Endothelial cell of umbilical vein (primary cell): ENCODE data around the gene CCT4. TPM values are rescaled to one million over a fixed set of nuclear protein-coding genes. Genes with fewer than 3 reads are reported as not detected.

Experiments used
- BruUV-seq: library from RNA; stranded (reverse); fragments of 400-500 nt; replicated peaks from 2 replicates; lab custom pipeline; 2021; lab: Mats Ljungman, UMichigan
- CTCF ChIA-PET: fragments of 300-600, 350-600 bp; sonication (Branson Sonifier 250); formaldehyde crosslinking; loops from one replicate; lab custom pipeline; 2021; ENCODE audit warnings: antibody characterized with exemption, inconsistent platforms; lab: Charles Lee
- POLR2A ChIA-PET: fragments of 300-600, 350-600 bp; sonication (Branson Sonifier 250); formaldehyde crosslinking; loops from one replicate; lab custom pipeline; 2021; ENCODE audit warnings: antibody characterized with exemption, inconsistent platforms; lab: Charles Lee
- DNase-seq: peaks from one replicate; pipeline ENCODE4 v3.0.0-alpha.2; 2011; ENCODE audit warnings: low read depth, low spot score
- FAIRE-seq: peaks from 2 replicates; lab custom pipeline; 2011; peaks lifted over from hg19 to GRCh38; lab: Jason Lieb, UNC
- H2AFZ ChIP-seq: 2 replicates; pipeline ENCODE4 v1.6.0; 2012; ENCODE audit warnings: low read depth, low read length, control low read depth, inconsistent platforms
- H3K27ac ChIP-seq: 2 replicates; pipeline ENCODE4 v1.5.1; 2011; ENCODE audit warnings: low read depth, mild to moderate bottlenecking, control low read depth, low read length, moderate library complexity; ENCODE audit not compliant: insufficient read depth
- H3K27me3 ChIP-seq, 2 experiments: 2 replicates each; pipeline versions ENCODE4 v1.6.0 to v1.6.1; 2011; ENCODE audit warnings: low read length in 2 of 2, mixed read lengths in 1 of 2; ENCODE audit not compliant: control insufficient read depth in 2 of 2, insufficient read depth in 2 of 2
- H3K36me3 ChIP-seq, 2 experiments: 2 replicates in 1 of 2; 3 replicates in 1 of 2; pipeline ENCODE4 v1.5.1; 2011; ENCODE audit warnings: low read length in 2 of 2, mild to moderate bottlenecking in 1 of 2, moderate library complexity in 1 of 2; ENCODE audit not compliant: control insufficient read depth in 2 of 2, insufficient read depth in 2 of 2; ENCODE audit errors: extremely low read depth in 1 of 2
- H3K4me1 ChIP-seq: 3 replicates; pipeline ENCODE4 v1.5.1; 2011; ENCODE audit warnings: mild to moderate bottlenecking, low read length; ENCODE audit not compliant: control insufficient read depth, insufficient read depth; ENCODE audit errors: extremely low read depth
- H3K4me2 ChIP-seq: 2 replicates; pipeline ENCODE4 v1.6.1; 2011; ENCODE audit warnings: low read length, control low read depth, mixed read lengths; ENCODE audit not compliant: insufficient read depth
- H3K4me3 ChIP-seq, 3 experiments: fragments of 200-600 bp in 1 of 3; sonication (generic), shearing (Covaris generic) in 1 of 3; replicated peaks in 1 of 3; 2 replicates each; pipeline ENCODE4 v1.5.1; 2011 to 2016; ENCODE audit warnings: control low read depth in 3 of 3, low read length in 3 of 3, mild to moderate bottlenecking in 2 of 3, inconsistent platforms in 1 of 3, low read depth in 1 of 3, moderate library complexity in 1 of 3; ENCODE audit not compliant: insufficient read depth in 1 of 3
- H3K79me2 ChIP-seq: 2 replicates; pipeline ENCODE4 v1.6.0; 2012; ENCODE audit warnings: low read length, inconsistent platforms; ENCODE audit not compliant: control insufficient read depth, insufficient read depth
- H3K9ac ChIP-seq: replicated peaks from 2 replicates; pipeline ENCODE3; 2011; ENCODE audit warnings: low read length, control low read depth; ENCODE audit not compliant: insufficient read depth; ENCODE audit errors: extremely low read depth
- H3K9me1 ChIP-seq: replicated peaks from 3 replicates; pipeline ENCODE4 v1.6.0; 2011; ENCODE audit warnings: mild to moderate bottlenecking, low read length; ENCODE audit not compliant: control insufficient read depth, insufficient read depth; ENCODE audit errors: extremely low read depth
- H3K9me3 ChIP-seq: replicated peaks from 2 replicates; pipeline ENCODE4 v1.5.1; 2012; ENCODE audit warnings: low read length, inconsistent platforms; ENCODE audit not compliant: control insufficient read depth, insufficient read depth
- H4K20me1 ChIP-seq: replicated peaks from 2 replicates; pipeline ENCODE3; 2011; ENCODE audit warnings: mild to moderate bottlenecking, low read length; ENCODE audit not compliant: control insufficient read depth, insufficient read depth; ENCODE audit errors: extremely low read depth
- CTCF ChIP-seq, 2 donors: IDR thresholded peaks; 1 replicate in 1 of 2; 2 replicates in 1 of 2; pipeline ENCODE4 v1.5.1; 2011; ENCODE audit warnings: low read length in 2 of 2, mild to moderate bottlenecking in 2 of 2, moderate library complexity in 2 of 2, control low read depth in 1 of 2, inconsistent platforms in 1 of 2, low read depth in 1 of 2; ENCODE audit not compliant: insufficient read depth in 1 of 2; ENCODE audit errors: extremely low read depth in 1 of 2
- FOS ChIP-seq: IDR thresholded peaks from 2 replicates; pipeline ENCODE4 v1.6.1; 2011; ENCODE audit warnings: mild to moderate bottlenecking, low read length, moderate library complexity, borderline replicate concordance; ENCODE audit not compliant: insufficient read depth
- GATA2 ChIP-seq: IDR thresholded peaks from 2 replicates; pipeline ENCODE4 v1.7.0; 2011; ENCODE audit warnings: low read depth, mild to moderate bottlenecking, moderate library complexity, mixed read lengths, low read length; ENCODE audit not compliant: insufficient read length, insufficient read depth
- JUN ChIP-seq: IDR thresholded peaks from 2 replicates; pipeline ENCODE4 v1.6.1; 2011; ENCODE audit warnings: borderline replicate concordance, low read depth; ENCODE audit not compliant: insufficient read length, insufficient read depth
- MAX ChIP-seq: IDR thresholded peaks from 2 replicates; pipeline ENCODE4 v1.6.1; 2011; ENCODE audit not compliant: insufficient read depth, insufficient read length
- MYC ChIP-seq: IDR thresholded peaks from one replicate; pipeline ENCODE4 v1.6.1; 2011; ENCODE audit warnings: mild to moderate bottlenecking, low read depth, low read length
- POLR2A ChIP-seq: IDR thresholded peaks from 2 replicates; pipeline ENCODE4 v1.6.1; 2012; ENCODE audit warnings: low read depth, mild to moderate bottlenecking, control low read depth, low read length
- POLR2AphosphoS5 ChIP-seq: IDR thresholded peaks from 2 replicates; pipeline ENCODE4 v1.6.1; 2012; ENCODE audit warnings: low read depth, mild to moderate bottlenecking, control low read depth, low read length, moderate library complexity; ENCODE audit not compliant: insufficient read depth
- dilution Hi-C: fragments of 300-500 bp; cut with MboI; formaldehyde crosslinking; loops from one replicate; pipeline ENCODE4 v1.15.0; 2019; ENCODE audit warnings: low sequenced_read_pairs; ENCODE audit not compliant: extremely low pct_ligation_motif_present
- intact Hi-C: fragments of 100-400 bp; cut with micrococcal nuclease; formaldehyde crosslinking; loops from one replicate; pipeline ENCODE4 v1.10.0; 2022
- polyA plus RNA-seq, 4 experiments: library from polyadenylated mRNA; depleted of rRNA in 3 of 4; stranded (reverse) in 3 of 4; unstranded in 1 of 4; fragments of >200 nt; gene quantifications; 2 replicates each; pipeline versions ENCODE4 v1.2.1 to v1.2.3, GENCODE V29; 2011 to 2012; ENCODE audit warnings: missing spikeins in 1 of 4
- small RNA-seq: library from RNA; depleted of rRNA; stranded (forward); fragments of <200 nt; gene quantifications from one replicate; pipeline ENCODE3, GENCODE V24; 2012; ENCODE audit warnings: low replicate concordance, low read depth; ENCODE audit not compliant: insufficient read depth, insufficient read length
- total RNA-seq: library from RNA; stranded (reverse); gene quantifications from 2 replicates; pipeline ENCODE4 v1.2.3, GENCODE V29; 2021

The CCT4 gene
- total and polyA plus RNA-seq, 2 donors (not counting 3 experiments of a cell fraction or from before 2014, with no cell fraction given): 78.5 to 220 TPM

GRCh38 chr2:61822255-61822654, 66.2 kb downstream of the CCT4 start:
- Histone ChIP-seq H3K27ac (no peak overlapping the region), H4K20me1 (no peaks in the 10 kb centered on the region), H3K4me3 (no peak overlapping the region), H3K79me2 (no peaks in the 10 kb centered on the region), H3K4me2 (no peak overlapping the region), H3K36me3 (no peaks in the 10 kb centered on the region), H3K9ac (no peak overlapping the region), H3K27me3 (peaks cover 0 to 4% of the 10 kb centered on the region in 2 experiments), H3K9me1 (no peaks in the 10 kb centered on the region), H3K9me3 (no peaks in the 10 kb centered on the region), H3K4me1 (no peaks in the 10 kb centered on the region), H2AFZ (no peak overlapping the region)
- ChIA-PET POLR2A (no interaction called here), CTCF (no interaction called here)
- dilution Hi-C loops: no loop called here
- no peak for TF ChIP-seq MYC
- TF ChIP-seq JUN: no peak
- TF ChIP-seq POLR2AphosphoS5: no peak
- TF ChIP-seq POLR2A: no peak
- TF ChIP-seq GATA2: no peak
- TF ChIP-seq CTCF (IDR thresholded peaks at IDR 0.05; ENCODE audit: extremely low read depth in 1 of 2, insufficient read depth in 1 of 2, low read depth in 1 of 2, low read length in 2 of 2): no peak
- no peak for TF ChIP-seq MAX
- no peak for TF ChIP-seq FOS
- intact Hi-C loops: no loop called here
- FAIRE-seq: no peak
- no TSS peak for BruUV-seq
- no peak for DNase-seq

Small RNA genes within 50 kb of the gene (small RNA-seq; reads per million reads assigned to genes)
- not detected for gene RF00019

Other genes with a start within 250 kb of the CCT4 start
- gene FAM161A, start 34.6 kb downstream of the CCT4 start, total RNA-seq: 5.9 and 6.1 TPM in 2 replicates
- 0.57 and 0.81 TPM in 2 replicates for gene FAM161A, start 34.6 kb downstream of the CCT4 start, polyA plus RNA-seq
- 39.5 and 42.0 TPM in 2 replicates for gene COMMD1, start 17.0 kb upstream of the CCT4 start, total RNA-seq
- gene COMMD1, start 17.0 kb upstream of the CCT4 start, polyA plus RNA-seq: 54.3 and 57.1 TPM in 2 replicates